GM12874 (cell line): Measurements from ENCODE around the gene MTO1.

Source experiments
- TF ChIP-seq, protein P1 (sequence below): IDR thresholded peaks from 2 replicates; pipeline ENCODE4 v1.5.1; 2011; ENCODE audit warnings: low read depth, mild to moderate bottlenecking, control low read depth, low read length, moderate library complexity; ENCODE audit not compliant: insufficient read depth

Gene MTO1

DNA sequence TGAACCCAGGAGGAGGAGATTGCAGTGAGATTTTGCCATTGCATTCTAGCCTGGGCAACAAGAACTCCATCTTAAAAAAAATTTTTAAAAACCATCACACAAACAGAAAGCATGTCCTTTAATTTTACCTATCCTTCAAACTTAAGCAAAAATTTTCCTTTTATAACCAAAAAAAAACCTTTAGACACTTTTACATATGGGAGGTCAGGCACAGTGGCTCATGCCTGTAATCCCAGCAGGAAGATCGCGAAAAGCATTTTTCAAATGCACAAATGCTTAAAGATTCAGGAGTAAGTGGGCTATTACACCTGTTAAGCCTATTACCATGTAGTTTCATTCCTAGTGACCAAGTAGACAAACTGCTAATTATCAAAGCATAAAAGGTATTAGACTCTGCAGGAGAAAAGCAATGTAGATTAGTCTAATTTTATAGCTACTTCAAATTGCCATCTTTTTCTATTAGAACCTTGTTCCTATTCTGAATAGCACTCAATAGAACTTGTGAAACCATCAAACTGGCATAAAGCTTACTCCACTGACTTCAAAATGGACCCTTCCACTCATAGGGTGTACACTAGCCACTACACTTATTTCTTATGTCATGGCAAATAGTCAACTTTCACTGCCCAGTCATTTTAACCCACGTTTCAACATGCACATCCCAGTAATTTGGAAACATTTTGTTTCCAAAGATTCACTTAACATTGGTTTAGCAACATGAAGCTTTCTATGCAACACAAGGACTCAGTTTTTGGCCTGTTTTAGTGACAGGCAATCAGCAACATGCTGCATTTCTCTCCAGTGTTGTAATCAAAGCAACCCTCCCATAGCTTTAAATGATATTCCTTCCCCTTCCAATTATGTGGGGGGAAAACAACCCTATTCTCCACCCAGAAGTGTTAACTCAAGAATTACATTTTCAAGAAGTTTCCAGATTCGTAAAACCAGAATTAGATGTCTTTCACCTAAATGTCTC lies 55.3 kb downstream of the MTO1 start:
- TF ChIP-seq, protein P1, sequence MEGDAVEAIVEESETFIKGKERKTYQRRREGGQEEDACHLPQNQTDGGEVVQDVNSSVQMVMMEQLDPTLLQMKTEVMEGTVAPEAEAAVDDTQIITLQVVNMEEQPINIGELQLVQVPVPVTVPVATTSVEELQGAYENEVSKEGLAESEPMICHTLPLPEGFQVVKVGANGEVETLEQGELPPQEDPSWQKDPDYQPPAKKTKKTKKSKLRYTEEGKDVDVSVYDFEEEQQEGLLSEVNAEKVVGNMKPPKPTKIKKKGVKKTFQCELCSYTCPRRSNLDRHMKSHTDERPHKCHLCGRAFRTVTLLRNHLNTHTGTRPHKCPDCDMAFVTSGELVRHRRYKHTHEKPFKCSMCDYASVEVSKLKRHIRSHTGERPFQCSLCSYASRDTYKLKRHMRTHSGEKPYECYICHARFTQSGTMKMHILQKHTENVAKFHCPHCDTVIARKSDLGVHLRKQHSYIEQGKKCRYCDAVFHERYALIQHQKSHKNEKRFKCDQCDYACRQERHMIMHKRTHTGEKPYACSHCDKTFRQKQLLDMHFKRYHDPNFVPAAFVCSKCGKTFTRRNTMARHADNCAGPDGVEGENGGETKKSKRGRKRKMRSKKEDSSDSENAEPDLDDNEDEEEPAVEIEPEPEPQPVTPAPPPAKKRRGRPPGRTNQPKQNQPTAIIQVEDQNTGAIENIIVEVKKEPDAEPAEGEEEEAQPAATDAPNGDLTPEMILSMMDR = no peak

DNA sequence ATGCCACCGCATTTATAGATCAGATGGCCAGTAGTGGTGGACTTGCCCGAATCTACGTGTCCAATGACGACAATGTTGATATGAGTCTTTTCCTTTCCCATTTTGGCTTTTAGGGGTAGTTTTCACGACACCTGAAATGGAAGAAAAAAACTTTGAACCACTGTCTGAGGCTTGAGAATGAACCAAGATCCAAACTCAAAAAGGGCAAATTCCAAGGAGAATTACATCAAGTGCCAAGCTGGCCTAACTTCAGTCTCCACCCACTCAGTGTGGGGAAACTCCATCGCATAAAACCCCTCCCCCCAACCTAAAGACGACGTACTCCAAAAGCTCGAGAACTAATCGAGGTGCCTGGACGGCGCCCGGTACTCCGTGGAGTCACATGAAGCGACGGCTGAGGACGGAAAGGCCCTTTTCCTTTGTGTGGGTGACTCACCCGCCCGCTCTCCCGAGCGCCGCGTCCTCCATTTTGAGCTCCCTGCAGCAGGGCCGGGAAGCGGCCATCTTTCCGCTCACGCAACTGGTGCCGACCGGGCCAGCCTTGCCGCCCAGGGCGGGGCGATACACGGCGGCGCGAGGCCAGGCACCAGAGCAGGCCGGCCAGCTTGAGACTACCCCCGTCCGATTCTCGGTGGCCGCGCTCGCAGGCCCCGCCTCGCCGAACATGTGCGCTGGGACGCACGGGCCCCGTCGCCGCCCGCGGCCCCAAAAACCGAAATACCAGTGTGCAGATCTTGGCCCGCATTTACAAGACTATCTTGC lies 58.6 kb downstream of the MTO1 start:
- TF ChIP-seq, protein P1 = no peak

DNA sequence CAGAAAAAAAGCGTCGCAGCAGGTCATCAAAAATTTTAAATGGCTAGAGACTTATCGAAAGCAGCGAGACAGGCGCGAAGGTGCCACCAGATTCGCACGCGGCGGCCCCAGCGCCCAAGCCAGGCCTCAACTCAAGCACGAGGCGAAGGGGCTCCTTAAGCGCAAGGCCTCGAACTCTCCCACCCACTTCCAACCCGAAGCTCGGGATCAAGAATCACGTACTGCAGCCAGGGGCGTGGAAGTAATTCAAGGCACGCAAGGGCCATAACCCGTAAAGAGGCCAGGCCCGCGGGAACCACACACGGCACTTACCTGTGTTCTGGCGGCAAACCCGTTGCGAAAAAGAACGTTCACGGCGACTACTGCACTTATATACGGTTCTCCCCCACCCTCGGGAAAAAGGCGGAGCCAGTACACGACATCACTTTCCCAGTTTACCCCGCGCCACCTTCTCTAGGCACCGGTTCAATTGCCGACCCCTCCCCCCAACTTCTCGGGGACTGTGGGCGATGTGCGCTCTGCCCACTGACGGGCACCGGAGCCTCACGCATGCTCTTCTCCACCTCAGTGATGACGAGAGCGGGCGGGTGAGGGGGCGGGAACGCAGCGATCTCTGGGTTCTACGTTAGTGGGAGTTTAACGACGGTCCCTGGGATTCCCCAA lies 59.3 kb downstream of the MTO1 start, which contains the start of gene EEF1A1:
Gene EEF1A1, minus strand, starts transcription at position 345 of the 663 bp plus-strand sequence. CDS start 1,006 bp downstream, outside the sequence.
- TF ChIP-seq, protein P1 = no peak

DNA sequence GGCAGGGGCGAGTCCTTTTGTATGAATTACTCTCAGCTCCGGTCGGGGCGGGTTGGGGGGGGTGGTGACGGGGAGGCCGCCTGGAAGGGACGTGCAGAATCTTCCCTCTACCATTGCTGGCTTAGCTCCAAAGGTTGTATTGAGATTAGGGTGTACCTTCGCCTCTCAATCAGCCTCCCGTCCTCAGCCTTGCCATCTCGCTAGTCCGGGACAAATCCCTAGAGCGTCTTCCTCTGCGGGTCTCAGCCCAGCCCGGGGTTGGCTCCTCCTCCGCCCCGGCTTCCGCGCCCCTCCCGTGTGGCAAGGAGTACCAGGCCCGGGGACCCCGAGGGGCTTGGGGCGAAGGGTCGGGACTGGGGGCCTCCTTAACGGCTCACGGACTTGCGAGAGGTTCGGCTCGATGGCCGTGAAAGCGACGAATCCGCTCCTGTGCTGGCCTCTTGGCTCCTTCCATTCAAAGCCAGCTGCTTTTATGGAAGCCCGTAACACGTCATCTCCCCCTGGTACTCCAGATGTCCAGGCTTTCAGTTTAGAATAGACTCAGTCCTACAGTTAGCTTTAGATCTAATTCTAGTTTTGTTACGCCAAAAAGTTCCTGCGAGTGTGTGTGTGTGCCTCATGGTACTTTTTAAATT lies 59.9 kb downstream of the MTO1 start:
- TF ChIP-seq, protein P1 = no peak

DNA sequence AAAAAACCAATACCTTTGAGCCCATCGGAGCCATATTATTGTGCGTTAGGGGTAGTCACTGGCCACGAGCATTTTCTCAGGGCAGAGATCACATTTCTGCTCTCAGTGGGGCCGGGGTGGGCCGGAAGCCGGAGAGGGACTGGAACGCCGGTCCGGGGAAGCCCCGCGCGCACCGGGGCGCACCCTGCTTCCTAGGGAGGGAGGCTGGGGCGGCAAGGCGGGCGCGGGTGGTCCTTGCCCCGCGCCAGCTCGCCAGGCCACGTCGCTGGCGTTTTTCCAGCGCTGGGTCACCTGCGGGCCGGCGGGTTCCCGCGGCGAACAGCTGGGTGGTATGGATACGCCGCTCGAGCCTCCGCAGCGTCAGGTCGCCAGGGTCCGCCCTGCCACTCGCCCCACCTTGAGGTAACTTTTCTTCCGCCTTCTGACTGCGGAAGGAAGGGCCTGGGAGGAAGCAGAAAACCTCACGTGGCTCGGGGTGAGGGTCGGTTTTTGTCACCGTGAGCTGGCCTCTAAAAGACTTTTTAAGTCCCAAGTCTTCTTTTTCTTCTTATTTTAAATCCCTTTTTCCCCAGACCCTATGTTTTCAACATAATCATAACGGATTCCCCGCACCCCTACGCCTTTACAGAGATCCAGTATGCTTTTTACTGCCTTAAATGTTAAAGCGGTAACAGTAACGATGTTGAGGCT lies 62.0 kb downstream of the MTO1 start:
- TF ChIP-seq, protein P1 = no peak

DNA sequence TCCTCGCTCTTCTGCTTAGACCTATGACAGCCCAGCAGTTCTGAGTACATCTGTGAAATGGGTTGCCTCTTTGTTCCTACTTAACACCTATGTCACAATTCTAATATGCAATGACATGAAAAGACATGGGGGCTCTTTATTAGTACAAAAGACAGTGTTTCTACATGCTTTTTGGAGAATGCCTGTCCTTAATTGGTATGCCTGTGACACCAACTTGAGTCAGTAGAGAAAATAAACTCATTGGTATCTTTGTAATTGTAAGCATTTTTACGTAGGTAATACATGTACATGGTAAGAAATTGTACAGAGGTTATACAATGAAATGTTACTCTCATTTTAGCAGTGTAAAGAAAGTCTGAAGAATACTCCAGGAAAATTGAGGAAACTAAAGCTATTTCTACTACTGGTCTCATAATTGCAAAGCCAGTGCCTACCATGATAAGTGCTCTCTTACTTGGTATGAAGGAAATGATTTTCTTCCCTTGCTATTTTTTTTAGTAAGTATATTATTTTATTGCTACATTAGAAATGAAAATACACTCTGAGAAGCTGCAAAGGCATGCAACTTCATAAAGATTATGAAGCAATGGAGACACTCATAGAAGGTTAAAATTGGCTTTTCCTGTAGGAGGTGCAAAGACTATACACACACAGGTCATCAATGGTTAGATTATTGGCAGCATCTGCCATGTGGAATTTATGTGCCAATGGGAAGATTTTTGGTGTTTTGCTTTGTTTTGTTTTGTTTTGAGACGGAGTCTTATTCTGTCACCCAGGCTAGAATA lies 64.2 kb downstream of the MTO1 start:
- TF ChIP-seq, protein P1 = no peak
